ENCODE data around the gene ERC1.
"Not testable (repeated sequence)": the region's sequence is repeated elsewhere in the genome, so short reads cannot be mapped to it uniquely, and the experiment has no call there.

The ERC1 gene

DNA sequence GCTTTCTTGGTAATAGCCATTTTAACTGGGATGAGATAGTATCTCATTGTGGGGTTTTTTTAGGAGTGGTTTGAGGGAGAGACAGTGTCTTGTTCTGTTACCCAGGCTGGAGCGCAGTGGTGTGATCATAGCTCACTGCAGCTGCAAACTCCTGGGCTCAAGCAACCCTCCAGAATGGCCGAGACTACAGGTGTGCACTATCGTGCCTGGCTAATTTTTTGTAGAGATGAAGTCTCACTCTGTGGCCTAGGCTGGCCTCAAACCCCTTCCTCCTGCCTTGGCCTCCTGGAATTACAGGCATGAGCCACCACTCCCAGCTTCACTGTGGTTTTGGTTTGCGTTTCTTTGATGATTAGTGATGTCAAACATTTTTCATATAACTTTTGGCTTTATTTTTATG is 293.6 kb downstream of the ERC1 start:
- DNase-seq (ENCODE audit: low read depth in 3 of 3): no peak

DNA sequence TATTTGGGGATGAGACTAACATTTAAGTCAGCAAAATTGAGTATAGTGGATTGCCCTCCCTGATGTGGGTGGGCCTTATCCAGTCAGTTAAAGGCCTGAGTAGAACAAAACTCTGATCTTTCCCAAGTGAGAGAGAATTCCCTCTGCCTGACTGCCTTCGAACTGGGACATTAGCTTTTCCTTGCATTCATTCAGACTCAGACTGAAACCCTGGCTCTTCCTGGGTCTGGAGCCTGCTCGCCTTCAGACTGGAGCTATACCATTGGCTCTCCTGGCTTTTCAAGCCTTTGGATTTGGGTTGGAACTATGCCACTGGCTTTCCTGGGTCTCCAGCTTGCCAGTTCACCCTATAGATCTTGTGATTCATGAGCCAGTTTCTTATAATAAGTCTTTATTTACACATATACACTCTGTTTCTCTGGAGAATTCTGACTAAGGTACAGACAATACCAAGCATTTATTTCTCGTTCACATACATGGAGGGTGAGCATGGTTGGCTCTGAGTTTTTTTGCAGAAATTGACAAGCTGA is 296.5 kb downstream of the ERC1 start:
- no peak for DNase-seq (ENCODE audit: low read depth in 3 of 3)

DNA sequence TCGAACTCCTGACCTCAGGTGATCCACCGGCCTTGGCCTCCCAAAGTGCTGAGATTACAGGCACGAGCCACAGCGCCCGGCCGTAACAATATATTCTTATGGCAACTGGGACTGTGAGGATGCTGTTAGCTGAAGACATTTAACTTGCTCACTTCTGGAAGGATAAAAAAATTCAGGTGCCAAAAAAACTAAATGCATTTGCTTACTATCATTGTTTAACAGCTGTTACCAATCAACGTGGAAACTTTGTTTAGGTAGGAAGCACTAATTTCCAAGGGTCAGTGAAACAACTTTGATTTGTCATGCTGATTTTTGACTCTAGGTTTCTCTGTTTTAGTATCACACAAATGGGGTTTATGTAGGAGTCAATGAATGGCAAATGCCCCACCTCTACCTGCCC is 297.3 kb downstream of the ERC1 start:
- DNase-seq (ENCODE audit: low read depth in 3 of 3): no peak

DNA sequence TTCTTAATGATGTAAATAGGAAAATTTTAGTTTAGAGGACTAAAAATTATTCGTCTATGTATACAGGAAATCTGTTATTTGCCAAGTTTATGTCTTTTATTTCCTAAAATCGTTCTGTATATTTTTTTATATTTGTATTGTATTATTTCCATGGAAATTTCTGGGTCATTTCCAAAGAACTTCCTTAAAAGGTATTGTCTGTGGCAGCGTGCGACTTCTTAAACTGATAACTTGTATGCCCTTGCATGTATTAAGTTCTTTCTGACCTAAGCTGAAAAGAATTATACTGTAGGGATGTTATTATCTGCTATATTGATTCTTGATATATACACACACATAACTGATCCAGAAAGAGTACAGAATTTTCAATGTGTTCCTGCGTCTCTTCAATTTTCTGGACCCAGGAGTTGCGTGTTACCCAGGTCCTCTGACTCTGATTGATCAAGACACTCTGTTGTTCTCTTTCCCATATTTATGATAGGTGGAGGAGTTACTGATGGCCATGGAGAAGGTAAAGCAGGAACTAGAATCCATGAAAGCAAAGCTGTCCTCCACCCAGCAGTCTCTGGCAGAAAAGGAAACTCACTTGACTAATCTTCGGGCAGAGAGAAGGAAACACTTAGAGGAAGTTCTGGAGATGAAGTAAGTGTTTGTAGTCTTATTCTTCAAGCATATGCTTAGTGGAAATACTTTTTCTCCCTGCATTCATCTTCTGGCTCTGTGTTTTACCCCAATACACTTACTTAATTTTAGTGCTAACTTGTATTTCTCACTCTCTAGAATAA is 298.5 kb downstream of the ERC1 start:
- DNase-seq (ENCODE audit: low read depth in 3 of 3): no peak

DNA sequence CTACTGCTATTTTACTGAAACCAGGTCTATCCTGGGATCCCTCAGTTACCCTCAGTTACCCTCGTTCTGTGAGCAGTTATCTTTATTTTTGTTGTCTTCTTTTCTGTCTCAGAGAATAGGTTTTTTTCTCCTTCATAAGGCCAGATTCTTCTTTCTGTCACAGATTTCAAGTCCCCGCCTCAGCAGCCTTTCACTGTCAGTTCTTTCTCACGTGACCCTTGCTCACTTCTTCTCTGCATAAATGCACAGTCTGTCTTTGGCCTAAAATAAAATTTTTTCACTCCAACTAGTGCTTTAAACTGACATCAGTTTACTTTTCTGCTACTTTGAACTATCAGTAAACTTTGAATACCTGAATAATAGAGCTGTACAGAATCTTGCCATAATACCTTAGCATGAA is 299.7 kb downstream of the ERC1 start:
- DNase-seq (ENCODE audit: low read depth in 3 of 3): no peak

DNA sequence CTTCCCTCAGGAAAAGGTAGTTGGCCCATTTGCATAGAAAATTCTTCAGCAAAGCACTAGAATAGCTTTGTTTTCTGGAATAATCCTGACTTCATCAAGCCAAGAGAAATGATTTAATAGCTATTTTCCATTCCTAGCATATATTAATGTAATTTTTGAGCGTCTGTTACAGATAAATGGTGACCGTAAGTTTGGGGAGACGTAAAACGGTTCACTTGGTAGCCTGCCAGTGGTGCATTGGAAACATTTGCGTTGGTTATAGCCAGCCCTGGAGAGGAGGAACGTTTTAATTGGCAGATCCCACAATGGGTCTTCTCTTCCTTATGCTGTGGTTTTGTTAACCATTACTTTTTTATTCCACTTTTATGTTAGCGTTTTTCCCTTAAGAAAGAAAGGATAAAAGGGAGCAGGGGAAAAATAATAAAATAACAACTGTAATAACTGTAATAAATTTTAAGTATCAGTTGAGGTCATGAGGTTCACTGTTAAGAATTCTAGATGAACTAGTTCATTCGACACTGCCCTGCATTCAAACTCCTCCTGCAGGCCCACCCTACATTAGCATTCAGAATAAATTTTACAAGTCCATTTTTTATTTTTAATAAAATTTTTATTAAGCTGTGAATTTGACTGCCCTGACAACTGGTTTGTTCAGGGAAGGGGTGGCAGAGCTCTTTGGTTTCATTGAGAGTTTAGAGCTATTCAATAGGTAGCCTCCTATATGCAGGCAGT is 300.7 kb downstream of the ERC1 start:
- no peak for DNase-seq (ENCODE audit: low read depth in 3 of 3)

DNA sequence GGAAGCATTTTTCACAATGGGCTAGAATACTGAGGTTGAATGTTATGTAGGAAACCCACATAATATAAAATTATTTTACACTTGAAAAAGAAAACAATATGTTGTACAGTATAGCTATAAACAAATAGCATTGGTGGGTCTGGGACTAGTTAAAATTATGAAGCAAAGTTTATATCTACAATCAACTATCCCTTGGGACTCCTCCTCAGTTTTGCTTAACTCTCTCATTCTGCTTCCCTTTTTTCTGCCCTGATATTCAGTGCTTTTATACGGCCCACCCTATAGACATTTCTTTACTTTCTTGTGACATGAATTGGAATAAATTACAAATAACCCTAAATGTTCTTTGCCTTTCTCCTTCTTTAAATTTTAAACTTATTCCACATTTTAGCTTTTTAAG is 302.9 kb downstream of the ERC1 start:
- DNase-seq (ENCODE audit: low read depth in 3 of 3): no peak

DNA sequence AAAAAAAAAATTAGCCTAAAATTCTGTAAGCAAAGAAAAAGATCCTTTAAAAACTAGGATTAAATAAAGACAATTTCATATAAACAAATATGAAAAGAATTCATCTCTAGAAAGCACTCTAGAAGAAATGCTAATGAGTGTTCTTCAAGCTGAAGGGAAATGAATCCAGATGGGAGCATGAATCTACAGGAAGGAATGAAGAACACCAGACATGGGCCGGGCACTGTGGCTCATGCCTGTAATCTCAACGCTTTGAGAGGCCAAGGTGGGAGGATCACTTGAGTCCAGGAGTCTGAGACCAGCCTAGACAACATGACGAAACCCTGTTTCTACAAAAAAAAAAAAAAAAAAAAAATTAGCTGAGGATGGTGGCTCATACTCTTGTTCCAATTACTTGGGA is 306.2 kb downstream of the ERC1 start:
- DNase-seq (ENCODE audit: low read depth in 3 of 3): no peak

DNA sequence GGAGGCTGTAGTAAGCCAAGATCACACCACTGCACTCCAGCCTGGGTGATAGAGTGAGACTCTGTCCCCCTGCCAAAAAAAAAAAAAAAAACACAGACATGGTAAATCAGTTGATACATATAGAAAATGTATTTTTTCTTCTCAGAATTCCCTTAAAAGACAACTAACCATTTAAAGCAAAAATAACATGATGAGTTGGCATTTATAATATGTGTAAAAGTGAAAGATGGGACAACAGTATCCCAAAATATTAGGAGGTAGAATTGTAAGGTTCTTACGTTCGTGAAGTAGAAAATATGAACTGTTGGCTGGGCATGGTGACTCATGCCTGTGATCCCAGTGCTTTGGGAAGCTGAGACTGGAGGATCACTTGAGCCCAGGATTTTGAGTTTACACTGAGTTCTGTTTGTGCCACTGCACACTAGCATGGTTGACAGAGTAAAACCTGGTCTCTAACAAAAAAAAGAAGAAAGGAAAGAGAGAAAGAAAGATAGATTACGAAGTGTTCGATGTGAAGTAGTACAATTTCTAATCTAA is 306.7 kb downstream of the ERC1 start:
- no peak for DNase-seq (ENCODE audit: low read depth in 3 of 3)

DNA sequence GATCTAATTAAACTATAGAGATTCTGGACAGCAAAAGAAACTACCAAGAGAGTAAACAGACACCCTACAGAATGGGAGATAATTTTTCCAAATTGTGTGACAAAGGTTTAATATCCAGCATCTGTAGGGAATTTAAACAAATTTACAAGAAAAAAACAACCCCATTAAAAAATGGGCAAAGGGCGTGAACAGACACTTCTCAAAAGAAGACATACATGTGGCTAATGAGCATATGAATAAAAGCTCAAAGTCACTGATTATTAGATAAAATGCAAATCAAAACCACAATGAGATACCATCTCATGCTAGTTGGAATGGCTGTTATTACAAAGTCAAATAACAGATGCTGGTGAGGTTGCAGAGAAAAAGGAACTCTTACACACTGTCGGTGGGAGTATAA is 309.4 kb downstream of the ERC1 start:
- no peak for DNase-seq (ENCODE audit: low read depth in 3 of 3)

DNA sequence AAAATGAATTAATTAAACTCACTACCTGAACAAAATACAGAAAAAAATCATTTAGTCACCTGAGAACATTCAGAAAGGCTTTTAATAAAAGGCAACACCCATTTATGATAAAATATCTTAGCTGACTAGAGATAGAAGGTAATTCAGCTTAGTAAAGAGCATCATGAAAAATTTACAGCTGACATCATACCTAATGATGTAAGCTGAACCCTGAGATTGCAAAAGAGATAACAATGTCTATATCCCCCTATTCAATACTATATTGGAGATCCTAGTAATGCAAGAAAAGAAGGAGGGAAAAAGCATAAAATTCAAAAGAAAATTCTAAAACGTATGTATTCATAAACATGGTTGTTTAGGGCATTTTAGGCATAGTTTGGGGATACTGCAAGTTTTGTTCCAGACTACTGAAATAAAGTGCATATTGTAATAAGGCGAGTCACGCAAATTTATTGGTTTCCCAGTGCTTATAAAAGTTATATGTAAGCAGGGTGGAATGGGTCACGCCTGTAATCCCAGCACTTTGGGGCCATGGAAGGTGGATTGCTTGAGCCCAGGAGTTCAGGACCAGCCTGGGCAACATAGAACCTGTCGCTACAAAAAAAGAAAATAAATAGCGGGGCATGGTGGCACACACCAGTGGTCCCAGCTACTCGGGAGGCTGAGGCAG is 311.3 kb downstream of the ERC1 start:
- no peak for DNase-seq (ENCODE audit: low read depth in 3 of 3)

DNA sequence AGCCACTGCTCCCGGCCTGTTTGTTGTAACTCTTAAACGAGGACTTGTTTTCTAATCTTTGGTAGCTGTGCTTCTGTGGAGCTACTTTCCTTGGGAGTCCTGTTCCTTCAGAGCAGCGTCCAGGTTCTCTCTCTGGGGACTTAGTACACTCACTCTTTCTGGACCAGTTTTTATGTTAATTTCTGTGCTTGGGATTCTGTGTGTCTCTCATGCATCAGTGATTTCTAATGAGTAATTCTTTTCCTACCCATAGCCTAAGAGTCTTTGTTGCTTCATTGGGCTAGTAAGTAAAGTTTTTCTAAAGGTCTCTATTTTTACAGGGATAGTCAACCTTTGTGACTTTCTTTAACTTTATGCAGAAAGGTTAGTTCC is 314.0 kb downstream of the ERC1 start:
- DNase-seq (ENCODE audit: low read depth in 3 of 3): no peak

DNA sequence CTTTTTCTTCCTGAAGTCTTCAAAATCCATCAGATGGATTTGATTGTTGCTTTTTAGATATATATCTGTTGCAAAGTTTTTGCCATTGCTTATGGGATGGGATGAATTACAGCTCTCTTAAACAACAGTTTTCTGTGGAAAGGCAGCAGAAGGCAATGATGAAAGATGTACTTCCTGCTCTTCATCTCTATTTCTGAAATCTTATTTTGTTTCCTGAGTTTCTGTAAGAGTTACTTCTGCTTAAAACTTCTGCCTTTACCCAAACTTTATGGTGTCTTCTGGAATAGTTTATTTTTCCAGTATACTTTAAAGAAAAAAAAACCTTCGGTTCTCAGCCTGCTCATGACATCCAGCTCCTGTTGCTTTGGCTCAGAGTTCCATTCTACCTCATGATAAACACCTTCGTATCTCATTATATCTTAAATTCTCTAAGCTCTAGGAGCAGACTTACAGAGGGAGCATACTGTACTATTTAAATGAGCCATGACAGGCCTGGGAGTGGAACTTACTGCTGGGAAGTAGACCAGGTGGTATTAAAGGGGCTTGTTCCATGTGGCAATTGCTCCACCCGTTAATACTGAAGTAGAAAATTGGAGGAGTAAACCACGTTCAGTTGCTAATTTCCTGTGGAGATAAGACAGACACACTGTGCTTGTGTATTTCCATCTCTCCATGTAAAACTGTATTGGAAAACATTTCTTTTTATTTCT is 314.9 kb downstream of the ERC1 start:
- DNase-seq (ENCODE audit: low read depth in 3 of 3): no peak

DNA sequence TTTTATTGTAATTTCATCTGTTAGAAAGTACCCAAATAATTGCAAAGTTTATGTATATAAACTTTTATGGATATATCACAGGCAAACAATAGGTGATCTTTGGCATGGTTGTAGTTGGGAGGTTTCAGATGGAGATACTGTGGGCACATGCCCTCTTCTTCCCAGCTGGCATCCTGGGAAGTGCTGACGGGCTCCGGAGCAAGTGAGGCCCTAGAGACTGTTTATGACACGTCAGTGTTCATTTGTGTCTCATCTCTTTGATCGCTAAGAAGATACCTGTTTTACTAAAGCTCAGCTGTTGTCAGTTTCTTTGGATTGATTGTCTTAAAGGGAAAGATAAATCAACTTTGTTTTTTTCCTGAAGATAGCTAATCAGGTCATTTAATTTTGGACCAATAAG is 315.8 kb downstream of the ERC1 start:
- DNase-seq (ENCODE audit: low read depth in 3 of 3): no peak

DNA sequence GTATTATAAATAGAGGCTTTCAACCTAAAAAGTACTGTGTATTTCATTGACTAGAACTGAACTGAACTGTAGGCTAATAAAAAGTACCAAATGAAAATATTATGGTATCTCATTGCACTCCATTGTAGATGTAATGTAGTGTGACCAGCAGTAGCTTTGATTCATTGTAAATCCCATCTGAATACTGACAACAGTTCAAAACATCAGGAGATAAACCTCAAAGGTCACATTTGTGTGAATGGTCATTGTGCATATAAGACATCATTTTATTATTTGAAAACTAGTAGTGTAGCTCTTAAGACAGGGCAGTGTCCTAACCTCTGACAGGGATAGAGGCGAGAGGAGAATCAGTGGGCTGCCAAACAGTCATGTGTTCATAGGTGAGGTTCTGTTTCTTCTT is 316.8 kb downstream of the ERC1 start:
- no peak for DNase-seq (ENCODE audit: low read depth in 3 of 3)

DNA sequence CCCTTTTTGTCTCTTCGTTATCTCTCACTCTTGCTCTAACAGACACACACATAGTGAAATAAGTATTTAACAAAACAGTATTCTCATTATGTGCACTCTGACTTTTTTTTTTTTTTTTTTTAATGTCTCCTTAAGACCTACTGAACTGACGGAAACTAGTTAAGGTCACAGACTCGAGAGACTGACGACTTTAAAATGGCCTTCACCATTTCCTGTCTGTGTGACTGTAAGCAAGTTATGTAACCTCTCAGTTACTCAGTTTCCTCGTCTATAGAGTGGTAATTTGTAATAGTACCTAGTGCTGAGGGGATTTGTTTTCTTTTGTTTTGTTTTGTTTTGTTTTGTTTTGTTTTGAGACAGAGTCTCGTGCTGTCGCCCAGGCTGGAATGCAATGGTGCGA is 318.6 kb downstream of the ERC1 start:
- DNase-seq (ENCODE audit: low read depth in 3 of 3): no peak

DNA sequence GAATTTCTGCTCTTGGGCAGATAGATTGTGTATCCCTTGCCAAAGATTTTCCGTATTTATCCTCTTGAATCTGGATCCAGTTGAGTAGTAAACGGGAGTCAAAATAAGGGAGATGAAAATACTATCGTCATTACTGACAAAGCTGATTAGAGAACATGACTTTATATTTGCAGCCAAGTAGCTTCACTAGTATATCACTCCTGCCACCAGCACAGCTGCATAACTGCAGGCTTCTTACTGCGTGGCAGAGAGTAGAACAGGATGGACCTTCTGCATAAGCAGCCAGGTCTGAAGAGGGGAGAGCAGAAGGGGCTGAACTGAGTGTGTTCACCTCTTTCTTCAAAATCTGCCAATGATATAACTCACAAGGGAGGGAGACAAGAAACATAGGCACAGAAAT is 319.6 kb downstream of the ERC1 start:
- no peak for DNase-seq (ENCODE audit: low read depth in 3 of 3)

DNA sequence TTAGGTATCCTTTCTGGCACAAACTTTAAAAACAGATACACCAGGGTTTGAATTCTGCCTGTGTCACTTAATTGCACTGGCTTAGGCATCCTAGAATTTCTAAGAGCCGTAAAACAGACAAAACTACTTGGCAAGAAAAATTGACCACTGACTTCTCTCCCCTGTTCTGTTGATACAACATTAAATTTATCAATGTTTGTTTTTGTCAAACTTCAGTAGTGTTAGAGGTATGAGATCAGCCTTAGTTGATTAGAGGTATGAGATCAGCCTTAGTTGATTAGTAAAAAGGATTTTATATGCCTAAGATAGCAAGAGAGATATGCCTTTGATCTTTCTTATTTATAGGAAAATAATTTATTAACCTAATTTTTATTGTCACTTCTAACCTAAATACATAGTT is 320.1 kb downstream of the ERC1 start:
- no peak for DNase-seq (ENCODE audit: low read depth in 3 of 3)

DNA sequence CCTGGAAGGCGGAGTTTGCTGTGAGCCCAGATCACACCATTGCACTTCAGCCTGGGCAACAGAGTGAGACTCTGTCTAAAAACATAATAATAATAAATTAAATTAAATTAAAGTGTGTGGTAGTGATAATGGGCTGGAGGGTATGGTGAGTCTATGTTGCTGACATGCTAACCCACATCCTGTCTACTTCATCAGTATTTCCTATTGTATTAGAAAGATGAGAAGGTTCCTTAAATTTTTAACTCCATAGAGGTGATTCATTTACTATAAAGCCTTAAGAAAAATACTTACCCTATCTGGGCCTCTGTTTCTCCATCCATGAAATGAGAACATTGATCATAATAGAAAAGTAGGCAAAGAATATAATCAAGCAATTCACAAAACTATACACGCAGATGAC is 322.9 kb downstream of the ERC1 start:
- DNase-seq (ENCODE audit: low read depth in 3 of 3): no peak

DNA sequence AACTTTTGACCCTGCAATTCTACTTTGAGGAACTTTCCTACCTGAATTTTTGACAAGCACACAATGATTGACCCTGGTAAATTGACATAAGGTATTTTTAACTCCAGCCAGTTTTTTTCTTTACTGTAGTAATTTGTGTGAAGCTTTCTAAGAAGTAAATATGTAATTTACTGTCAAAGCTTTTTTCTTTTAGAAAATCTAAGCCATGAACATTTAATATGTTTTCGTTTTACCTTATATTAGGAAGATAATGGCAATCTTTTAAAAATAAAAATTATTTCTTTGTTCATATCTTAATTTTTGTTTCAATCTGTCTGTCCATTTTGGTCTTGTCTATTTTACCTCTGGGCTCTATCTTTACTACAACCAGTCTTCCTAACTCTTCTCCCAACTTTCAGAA is 323.5 kb downstream of the ERC1 start:
- DNase-seq (ENCODE audit: low read depth in 3 of 3): no peak

DNA sequence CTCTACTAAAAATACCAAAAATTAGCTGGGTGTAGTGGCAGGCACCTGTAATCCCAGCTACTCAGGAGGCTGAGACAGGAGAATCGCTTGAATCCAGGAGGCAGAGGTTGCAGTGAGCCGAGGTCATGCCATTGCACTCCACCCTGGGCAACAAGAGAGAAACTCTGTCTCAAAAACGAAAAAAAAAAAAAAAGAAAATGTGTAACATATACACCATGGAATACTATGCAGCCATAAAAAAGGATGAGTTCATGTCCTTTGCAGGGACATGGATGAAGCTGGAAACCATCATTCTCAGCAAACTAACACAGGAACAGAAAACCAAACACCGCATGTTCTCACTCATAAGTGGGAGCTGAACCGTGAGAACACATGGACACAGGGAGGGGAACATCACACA is 326.0 kb downstream of the ERC1 start:
- DNase-seq (ENCODE audit: low read depth in 3 of 3): not testable (repeated sequence)
